HepG2 (cell line): ENCODE data around the gene FMNL1. TPM values are rescaled to one million over a fixed set of nuclear protein-coding genes. Genes with fewer than 3 reads are reported as not detected.

Source experiments
- ATAC-seq: fragments of 200-7000 bp; cut with Tn5 transposase; 3 replicates; pipeline ENCODE4 v1.9.1; 2020; ENCODE audit warnings: mild to moderate bottlenecking, moderate library complexity
- BruUV-seq: library from RNA; stranded (reverse); fragments of 400-500 nt; replicated peaks from 2 replicates; lab custom pipeline; 2021; lab: Mats Ljungman, UMichigan
- CTCF ChIA-PET: fragments of 300-600 bp; formaldehyde crosslinking; extraction: SDS; loops from one replicate; lab custom pipeline; 2021; ENCODE audit warnings: low total read pairs, inconsistent platforms, low intra/inter-chr PET ratio; lab: Yijun Ruan, JAX
- POLR2A ChIA-PET: fragments of 350-600 bp; sonication (Branson Sonifier 250); formaldehyde crosslinking; loops from one replicate; lab custom pipeline; 2020; ENCODE audit warnings: antibody characterized with exemption, inconsistent platforms; lab: Yijun Ruan, JAX
- DNase-seq: peaks from one replicate; pipeline ENCODE4 v3.0.0-alpha.2; 2015; ENCODE audit warnings: low spot score
- FAIRE-seq: peaks from 3 replicates; lab custom pipeline; 2011; peaks lifted over from hg19 to GRCh38; lab: Jason Lieb, UNC
- H2AFZ ChIP-seq: one replicate; pipeline ENCODE4 v1.6.1; 2011; ENCODE audit warnings: low read length, inconsistent platforms
- H3K27ac ChIP-seq: fragments of 300-600 bp; 3 replicates; pipeline ENCODE4 v1.8.0; 2011; ENCODE audit warnings: mixed run types, mild to moderate bottlenecking, mixed read lengths, low read length, inconsistent platforms; ENCODE audit not compliant: insufficient read depth; ENCODE audit errors: extremely low read length
- H3K27me3 ChIP-seq, 2 experiments: fragments of 200-600 bp in 1 of 2; 2 replicates in 1 of 2; 3 replicates in 1 of 2; pipeline versions ENCODE4 v1.6.0 to v1.8.0; 2011; ENCODE audit warnings: low read length in 2 of 2, mild to moderate bottlenecking in 2 of 2, moderate library complexity in 2 of 2, inconsistent platforms in 1 of 2; ENCODE audit not compliant: insufficient read depth in 2 of 2, control insufficient read depth in 1 of 2
- H3K36me3 ChIP-seq, 2 experiments: fragments of 200-600 bp in 1 of 2; replicated peaks in 1 of 2; 2 replicates in 1 of 2; 3 replicates in 1 of 2; pipeline versions ENCODE4 v1.5.1 to v1.8.0; 2011; ENCODE audit warnings: low read length in 2 of 2, inconsistent platforms in 1 of 2; ENCODE audit not compliant: insufficient read depth in 2 of 2, control insufficient read depth in 1 of 2
- H3K4me1 ChIP-seq: 2 replicates; pipeline ENCODE4 v1.5.1; 2012; ENCODE audit warnings: low read length, inconsistent platforms; ENCODE audit not compliant: insufficient read depth
- H3K4me2 ChIP-seq: 2 replicates; pipeline ENCODE4 v1.6.0; 2011; ENCODE audit warnings: low read depth, low read length, inconsistent platforms
- H3K4me3 ChIP-seq, 3 experiments: fragments of 200-600 bp in 1 of 3; sonication (generic), shearing (Covaris generic) in 1 of 3; replicated peaks in 1 of 3; 2 replicates each; pipeline ENCODE4 v1.5.1; 2011 to 2016; ENCODE audit warnings: low read length in 3 of 3, inconsistent platforms in 2 of 3, low read depth in 2 of 3, mild to moderate bottlenecking in 2 of 3, control low read depth in 1 of 3, mixed read lengths in 1 of 3; ENCODE audit not compliant: insufficient read depth in 1 of 3
- H3K79me2 ChIP-seq: one replicate; pipeline ENCODE4 v1.6.1; 2011; ENCODE audit warnings: low read length, inconsistent platforms; ENCODE audit not compliant: insufficient read depth
- H3K9ac ChIP-seq: 2 replicates; pipeline ENCODE4 v1.6.0; 2011; ENCODE audit warnings: mild to moderate bottlenecking, low read depth, low read length, inconsistent platforms; ENCODE audit not compliant: insufficient read depth
- H3K9me3 ChIP-seq: 2 replicates; pipeline ENCODE4 v1.5.1; 2012; ENCODE audit warnings: mild to moderate bottlenecking, low read length
- H4K20me1 ChIP-seq: 2 replicates; pipeline ENCODE4 v1.6.0; 2011; ENCODE audit warnings: inconsistent platforms, mild to moderate bottlenecking, low read length, moderate library complexity; ENCODE audit not compliant: insufficient read depth
- BORCS8-MEF2B ChIP-seq: sonication (generic); formaldehyde crosslinking; IDR thresholded peaks from 2 replicates; pipeline ENCODE4 v1.8.0; 2022; ENCODE audit warnings: mild to moderate bottlenecking, missing genetic modification reagents
- FOXA1 ChIP-seq, 2 experiments: fragments of 450-650 bp in 1 of 2; sonication (generic) in 1 of 2; formaldehyde crosslinking in 1 of 2; IDR thresholded peaks; 2 replicates each; pipeline versions ENCODE4 v1.4.0 to v1.6.1; 2016 to 2020; ENCODE audit warnings: missing genetic modification reagents in 1 of 2
- FOXM1 ChIP-seq: sonication (generic); formaldehyde crosslinking; IDR thresholded peaks from 2 replicates; pipeline ENCODE4 v1.5.0; 2020; ENCODE audit warnings: missing genetic modification reagents
- PHF8 ChIP-seq: sonication (generic); formaldehyde crosslinking; IDR thresholded peaks from 2 replicates; pipeline ENCODE4 v1.5.0; 2020; ENCODE audit warnings: missing genetic modification reagents
- RBM22 ChIP-seq: fragments of 200-400 bp; formaldehyde crosslinking; optimal IDR thresholded peaks from 2 replicates; pipeline ENCODE3; 2017; ENCODE audit warnings: mild to moderate bottlenecking, low read length, moderate library complexity
- THAP7 ChIP-seq: sonication (generic); formaldehyde crosslinking; IDR thresholded peaks from 2 replicates; pipeline ENCODE4 v1.8.1; 2023; ENCODE audit warnings: mild to moderate bottlenecking, missing genetic modification reagents
- TRAFD1 ChIP-seq: sonication (generic); formaldehyde crosslinking; IDR thresholded peaks from 2 replicates; pipeline ENCODE4 v1.5.1; 2020; ENCODE audit warnings: missing genetic modification reagents, mild to moderate bottlenecking, borderline replicate concordance
- ZBTB20 ChIP-seq: sonication (generic); formaldehyde crosslinking; IDR thresholded peaks from 2 replicates; pipeline ENCODE4 v1.8.1; 2023; ENCODE audit warnings: missing genetic modification reagents, low read depth, mild to moderate bottlenecking, borderline replicate concordance
- ZNF296 ChIP-seq: sonication (generic); formaldehyde crosslinking; conservative IDR thresholded peaks from 2 replicates; pipeline ENCODE4 v1.5.0; 2020; ENCODE audit warnings: mild to moderate bottlenecking, missing genetic modification reagents
- ZNF3 ChIP-seq: IDR thresholded peaks from 2 replicates; pipeline ENCODE4 v1.7.0; 2017; ENCODE audit warnings: inconsistent platforms
- ZNF503 ChIP-seq: sonication (generic); formaldehyde crosslinking; IDR thresholded peaks from 2 replicates; pipeline ENCODE4 v1.4.0; 2020; ENCODE audit warnings: missing genetic modification reagents
- WGBS: methylation state at CpG from one replicate; pipeline ENCODE4 v1.1.6; 2017; ENCODE audit warnings: low lambda C conversion rate; 5-methylcytosine and 5-hydroxymethylcytosine counted together
- in situ Hi-C: cut with HindIII; loops from 2 replicates; pipeline ENCODE4 v1.10.0; 2017; ENCODE audit warnings: low pct_unique_long_range_greater_than_20kb; ENCODE audit not compliant: extremely low pct_ligation_motif_present
- intact Hi-C: fragments of 100-400 bp; cut with micrococcal nuclease; formaldehyde crosslinking; loops from one replicate; pipeline ENCODE4 v1.10.0; 2022; ENCODE audit not compliant: unreplicated experiment
- polyA plus RNA-seq, 8 experiments: library from polyadenylated mRNA; depleted of rRNA in 3 of 8; stranded (reverse) in 7 of 8; unstranded in 1 of 8; fragments of >200 nt; fragmentation: Illumina TruSeq in 4 of 8; extraction: Trizol in 4 of 8; gene quantifications; 2 replicates each; pipeline versions ENCODE4 v1.2.1 to v1.2.3, GENCODE V29; 2011 to 2016; ENCODE audit warnings: low read depth in 4 of 8, missing spikeins in 1 of 8, mixed read lengths in 1 of 8; ENCODE audit not compliant: insufficient read depth in 1 of 8
- total RNA-seq, 5 experiments: library from RNA; depleted of rRNA; stranded (reverse); fragments of >200 nt; fragmentation: Illumina TruSeq; extraction: Trizol; gene quantifications; 2 replicates each; pipeline ENCODE4 v1.2.3, GENCODE V29; 2016; ENCODE audit warnings: low read depth in 1 of 5

FMNL1 gene
- total and polyA plus RNA-seq, 2 of the 13 experiments (the other 11 are each of a cell fraction or from before 2014, with no cell fraction given): 0.53 to 0.70 TPM

GRCh38 chr17:45286286-45286685, 64.6 kb downstream of the FMNL1 start:
- in situ Hi-C loops (no loop called here), intact Hi-C loops (no loop called here)
- no peak for ATAC-seq
- Histone ChIP-seq H2AFZ (no peak overlapping the region), H3K9ac (no peak overlapping the region), H3K4me1 (no peaks in the 10 kb centered on the region), H3K27ac (no peak overlapping the region), H3K79me2 (no peaks in the 10 kb centered on the region), H3K27me3 (no peaks in the 10 kb centered on the region), H4K20me1 (no peaks in the 10 kb centered on the region), H3K4me2 (no peak overlapping the region), H3K9me3 (no peaks in the 10 kb centered on the region), H3K36me3 (peaks cover 29 to 67% of the 10 kb centered on the region in 2 experiments), H3K4me3 (no peak overlapping the region)
- 96% methylated on average over 4 of the region's 5 CpGs for WGBS
- TF ChIP-seq TRAFD1 (no peak), RBM22 (peak; percentile 31)
- FAIRE-seq: no peak
- no TSS peak for BruUV-seq
- CTCF ChIA-PET: no interaction called here
- POLR2A ChIA-PET: no interaction called here
- DNase-seq: no peak

- Histone ChIP-seq H3K36me3 (peaks cover 26 to 63% of the 10 kb centered on the region in 2 experiments), H3K79me2 (no peaks in the 10 kb centered on the region), H3K27ac (no peak overlapping the region), H3K4me1 (peaks cover 7% of the 10 kb centered on the region), H4K20me1 (no peaks in the 10 kb centered on the region), H3K9me3 (no peaks in the 10 kb centered on the region), H3K9ac (no peak overlapping the region), H3K4me3 (no peak overlapping the region), H2AFZ (no peak overlapping the region), H3K4me2 (no peak overlapping the region), H3K27me3 (no peaks in the 10 kb centered on the region)
- WGBS: 94% methylated on average over 8 of the region's 10 CpGs
- no peak for DNase-seq
- BruUV-seq: no TSS peak
- ChIA-PET POLR2A (no interaction called here), CTCF (no interaction called here)
- intact Hi-C loops (no loop called here), in situ Hi-C loops (no loop called here)
- FAIRE-seq: no peak
- no peak for ATAC-seq
- TF ChIP-seq ZNF3 (CRISPR knock-in tag): no peak
- no peak for TF ChIP-seq FOXM1 (CRISPR knock-in tag)
- no peak for TF ChIP-seq ZNF296 (CRISPR knock-in tag)
- no peak for TF ChIP-seq ZBTB20 (CRISPR knock-in tag)
- TF ChIP-seq THAP7 (CRISPR knock-in tag): no peak
- TF ChIP-seq PHF8 (CRISPR knock-in tag): no peak
- no peak for TF ChIP-seq ZNF503
- no peak for TF ChIP-seq FOXA1 (IDR thresholded peaks at IDR 0.05)
- TF ChIP-seq FOXA1 (CRISPR knock-in tag; IDR thresholded peaks at IDR 0.05): no peak
- no peak for TF ChIP-seq BORCS8-MEF2B
These were observed 66.1 kb downstream of the FMNL1 start for GRCh38 chr17:45287526-45288500.
